HFF-Myc (cell line): ENCODE measurements around the gene MAN1C1.

Source experiments
- DNase-seq: peaks from one replicate; pipeline ENCODE4 v3.0.0-alpha.2; 2011; ENCODE audit warnings: low read depth; ENCODE audit errors: extremely low read depth
- H3K4me3 ChIP-seq: replicated peaks from 2 replicates; pipeline ENCODE4 v1.5.1; 2011; ENCODE audit warnings: low read depth, mild to moderate bottlenecking, control low read depth, low read length
- CTCF ChIP-seq: IDR thresholded peaks from 2 replicates; pipeline ENCODE4 v1.5.1; 2012; ENCODE audit warnings: mild to moderate bottlenecking, low read depth, low read length, control low read depth; ENCODE audit errors: missing control alignments

MAN1C1 gene

GRCh38 chr1:25651036-25651640, 34.5 kb downstream of the MAN1C1 start:
- no peak for DNase-seq
- H3K4me3 ChIP-seq, result no peak overlapping the region
- TF ChIP-seq CTCF, result no peak

- H3K4me3 ChIP-seq, result no peak overlapping the region
- DNase-seq, result no peak
- no peak for TF ChIP-seq CTCF
These were observed 35.5 kb downstream of the MAN1C1 start for GRCh38 chr1:25651824-25652741.

GRCh38 chr1:25653558-25653957, 37.0 kb downstream of the MAN1C1 start:
- no peak overlapping the region for H3K4me3 ChIP-seq
- DNase-seq, result no peak
- no peak for TF ChIP-seq CTCF

GRCh38 chr1:25654109-25654660, 37.6 kb downstream of the MAN1C1 start:
- TF ChIP-seq CTCF, result no peak
- DNase-seq, result no peak
- no peak overlapping the region for H3K4me3 ChIP-seq

GRCh38 chr1:25657121-25657882, 40.7 kb downstream of the MAN1C1 start:
- TF ChIP-seq CTCF, result no peak
- H3K4me3 ChIP-seq, result no peak overlapping the region
- no peak for DNase-seq

- TF ChIP-seq CTCF, result no peak
- DNase-seq, result no peak
These were observed 41.5 kb downstream of the MAN1C1 start for GRCh38 chr1:25657883-25658760.

More at GRCh38 chr1:25657883-25658760, 41.5 kb downstream of the MAN1C1 start:
- no peak overlapping the region for H3K4me3 ChIP-seq
